DOHH2 (cell line): ENCODE measurements around the gene VEGFA.

Source experiments
- H3F3A ChIP-seq: fragments of 200-600 bp; sonication (generic), shearing (Covaris generic); 2 replicates; pipeline ENCODE4 v1.6.0; 2016; ENCODE audit warnings: antibody characterized with exemption, mild to moderate bottlenecking; ENCODE audit not compliant: control insufficient read depth, insufficient read depth
- H3K27ac ChIP-seq: fragments of 200-600 bp; sonication (generic); 2 replicates; pipeline ENCODE4 v1.5.1; 2014; ENCODE audit warnings: low read depth, mild to moderate bottlenecking, low read length, moderate library complexity
- H3K27me3 ChIP-seq: fragments of 200-600 bp; sonication (generic); 2 replicates; pipeline ENCODE4 v1.6.1; 2014; ENCODE audit warnings: mild to moderate bottlenecking, low read length, mixed read lengths; ENCODE audit not compliant: control insufficient read depth
- H3K36me3 ChIP-seq: fragments of 200-600 bp; sonication (generic); 2 replicates; pipeline ENCODE4 v1.6.1; 2014; ENCODE audit warnings: mild to moderate bottlenecking, low read length, moderate library complexity, mixed read lengths; ENCODE audit not compliant: control insufficient read depth
- H3K4me1 ChIP-seq: fragments of 200-600 bp; sonication (generic); 2 replicates; pipeline ENCODE4 v1.6.1; 2014; ENCODE audit warnings: mild to moderate bottlenecking, low read length, mixed read lengths; ENCODE audit not compliant: control insufficient read depth
- H3K4me2 ChIP-seq: fragments of 200-600 bp; sonication (generic); 2 replicates; pipeline ENCODE4 v1.6.0; 2014; ENCODE audit warnings: mild to moderate bottlenecking, low read length, moderate library complexity
- H3K4me3 ChIP-seq: fragments of 200-600 bp; sonication (generic); 2 replicates; pipeline ENCODE4 v1.5.1; 2014; ENCODE audit warnings: mild to moderate bottlenecking, low read length, mixed read lengths
- H3K79me2 ChIP-seq: fragments of 200-600 bp; sonication (generic); 2 replicates; pipeline ENCODE4 v1.6.1; 2014; ENCODE audit warnings: mild to moderate bottlenecking, low read length, mixed read lengths; ENCODE audit not compliant: control insufficient read depth
- H3K9me2 ChIP-seq: fragments of 200-600 bp; sonication (generic); replicated peaks from 2 replicates; pipeline ENCODE4 v1.6.1; 2014; ENCODE audit warnings: mild to moderate bottlenecking, low read length, mixed read lengths; ENCODE audit not compliant: control insufficient read depth
- H3K9me3 ChIP-seq: fragments of 200-600 bp; sonication (generic); 2 replicates; pipeline ENCODE4 v1.6.1; 2014; ENCODE audit warnings: antibody characterized with exemption, low read length, mixed read lengths; ENCODE audit not compliant: control insufficient read depth, insufficient read depth
- H4K20me1 ChIP-seq: fragments of 200-600 bp; sonication (generic); 2 replicates; pipeline ENCODE4 v1.6.0; 2014; ENCODE audit warnings: low read depth, mild to moderate bottlenecking, antibody characterized with exemption, low read length, moderate library complexity; ENCODE audit not compliant: control insufficient read depth, insufficient read depth
- EZH2phosphoT487 ChIP-seq: fragments of 200-600 bp; sonication (generic); IDR thresholded peaks from 2 replicates; pipeline ENCODE4 v1.6.1; 2017; ENCODE audit warnings: borderline replicate concordance, mild to moderate bottlenecking, antibody characterized with exemption, low read length, moderate library complexity, mixed read lengths
- TF ChIP-seq, protein P1 (sequence below): fragments of 200-600 bp; sonication (generic); IDR thresholded peaks from one replicate; pipeline ENCODE4 v1.5.1; 2014; ENCODE audit warnings: antibody characterized with exemption, mild to moderate bottlenecking, low read depth, low read length; ENCODE audit not compliant: poor library complexity, severe bottlenecking

VEGFA gene

GRCh38 chr6:43772681-43773049 is 2.7 kb downstream of the VEGFA start:
- H3F3A ChIP-seq, result peaks cover 2% of the 10 kb centered on the region; the same call in 1 of the 2 replicates
- H3K36me3 ChIP-seq, result peaks cover 64% of the 10 kb centered on the region
- H3K27ac ChIP-seq, result peak overlapping the region; percentile 62
- peak overlapping the region; percentile 91 for H3K4me3 ChIP-seq
- H4K20me1 ChIP-seq, result peaks cover 27% of the 10 kb centered on the region
- H3K9me2 ChIP-seq, result no peaks in the 10 kb centered on the region
- TF ChIP-seq, protein P1, sequence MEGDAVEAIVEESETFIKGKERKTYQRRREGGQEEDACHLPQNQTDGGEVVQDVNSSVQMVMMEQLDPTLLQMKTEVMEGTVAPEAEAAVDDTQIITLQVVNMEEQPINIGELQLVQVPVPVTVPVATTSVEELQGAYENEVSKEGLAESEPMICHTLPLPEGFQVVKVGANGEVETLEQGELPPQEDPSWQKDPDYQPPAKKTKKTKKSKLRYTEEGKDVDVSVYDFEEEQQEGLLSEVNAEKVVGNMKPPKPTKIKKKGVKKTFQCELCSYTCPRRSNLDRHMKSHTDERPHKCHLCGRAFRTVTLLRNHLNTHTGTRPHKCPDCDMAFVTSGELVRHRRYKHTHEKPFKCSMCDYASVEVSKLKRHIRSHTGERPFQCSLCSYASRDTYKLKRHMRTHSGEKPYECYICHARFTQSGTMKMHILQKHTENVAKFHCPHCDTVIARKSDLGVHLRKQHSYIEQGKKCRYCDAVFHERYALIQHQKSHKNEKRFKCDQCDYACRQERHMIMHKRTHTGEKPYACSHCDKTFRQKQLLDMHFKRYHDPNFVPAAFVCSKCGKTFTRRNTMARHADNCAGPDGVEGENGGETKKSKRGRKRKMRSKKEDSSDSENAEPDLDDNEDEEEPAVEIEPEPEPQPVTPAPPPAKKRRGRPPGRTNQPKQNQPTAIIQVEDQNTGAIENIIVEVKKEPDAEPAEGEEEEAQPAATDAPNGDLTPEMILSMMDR, result no peak
- TF ChIP-seq EZH2phosphoT487, result no peak
- no peaks in the 10 kb centered on the region for H3K9me3 ChIP-seq
- peaks cover 49% of the 10 kb centered on the region for H3K4me1 ChIP-seq
- peak overlapping the region; percentile 96 for H3K4me2 ChIP-seq
- peaks cover 70% of the 10 kb centered on the region for H3K79me2 ChIP-seq
- no peaks in the 10 kb centered on the region for H3K27me3 ChIP-seq

DNA sequence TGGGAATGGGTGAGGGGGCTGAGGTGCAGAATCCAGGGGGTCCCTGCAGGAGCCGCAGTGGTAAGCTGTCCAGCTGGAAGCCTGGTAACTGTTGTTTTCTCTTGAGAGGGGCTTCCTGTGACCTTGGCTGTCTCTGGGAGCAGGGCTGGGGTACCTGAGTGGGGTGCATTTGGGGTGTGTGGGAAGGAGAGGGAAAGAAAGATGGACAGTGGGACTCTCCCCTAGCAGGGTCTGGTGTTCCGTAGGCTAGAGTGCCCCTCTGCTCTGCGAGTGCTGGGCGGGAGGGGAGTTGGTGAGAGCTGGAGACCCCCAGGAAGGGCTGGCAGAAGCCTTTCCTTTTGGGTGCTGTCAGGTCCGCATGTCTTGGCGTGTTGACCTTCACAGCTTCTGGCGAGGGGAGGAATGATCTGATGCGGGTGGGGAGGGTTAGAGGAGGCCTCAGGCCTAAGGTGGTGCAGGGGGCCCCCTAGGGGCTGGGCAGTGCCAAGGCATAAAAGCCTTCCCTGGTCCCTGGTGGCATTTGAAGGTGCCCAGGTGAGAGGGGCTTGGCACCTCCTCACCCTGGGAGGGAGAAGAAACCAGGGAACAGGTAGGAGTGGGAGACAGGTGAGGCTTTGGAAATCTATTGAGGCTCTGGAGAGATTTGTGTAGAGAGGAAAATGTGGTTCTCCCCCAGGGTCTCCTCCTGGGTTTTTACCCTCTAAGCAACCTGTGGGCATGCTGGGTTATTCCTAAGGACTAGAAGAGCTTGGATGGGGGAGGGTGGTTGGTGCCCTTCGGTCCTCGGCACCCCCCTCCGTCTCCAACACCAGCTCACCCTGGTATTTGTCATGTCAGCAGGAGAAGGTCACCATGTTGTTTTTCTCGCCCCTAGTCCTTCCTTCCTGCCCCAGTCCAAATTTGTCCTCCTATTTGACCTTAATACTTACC is 3.3 kb downstream of the VEGFA start:
- Histone ChIP-seq H3F3A (peaks cover 2% of the 10 kb centered on the region; the same call in 1 of the 2 replicates), H3K9me2 (no peaks in the 10 kb centered on the region), H4K20me1 (peaks cover 27% of the 10 kb centered on the region), H3K27ac (no peak overlapping the region), H3K27me3 (no peaks in the 10 kb centered on the region), H3K4me2 (peak overlapping the region; percentile 96), H3K79me2 (peaks cover 70% of the 10 kb centered on the region), H3K9me3 (no peaks in the 10 kb centered on the region), H3K4me1 (peaks cover 49% of the 10 kb centered on the region), H3K4me3 (peak overlapping the region; percentile 91), H3K36me3 (peaks cover 71% of the 10 kb centered on the region)
- TF ChIP-seq EZH2phosphoT487, result no peak
- TF ChIP-seq, protein P1, result peak; percentile 95

DNA sequence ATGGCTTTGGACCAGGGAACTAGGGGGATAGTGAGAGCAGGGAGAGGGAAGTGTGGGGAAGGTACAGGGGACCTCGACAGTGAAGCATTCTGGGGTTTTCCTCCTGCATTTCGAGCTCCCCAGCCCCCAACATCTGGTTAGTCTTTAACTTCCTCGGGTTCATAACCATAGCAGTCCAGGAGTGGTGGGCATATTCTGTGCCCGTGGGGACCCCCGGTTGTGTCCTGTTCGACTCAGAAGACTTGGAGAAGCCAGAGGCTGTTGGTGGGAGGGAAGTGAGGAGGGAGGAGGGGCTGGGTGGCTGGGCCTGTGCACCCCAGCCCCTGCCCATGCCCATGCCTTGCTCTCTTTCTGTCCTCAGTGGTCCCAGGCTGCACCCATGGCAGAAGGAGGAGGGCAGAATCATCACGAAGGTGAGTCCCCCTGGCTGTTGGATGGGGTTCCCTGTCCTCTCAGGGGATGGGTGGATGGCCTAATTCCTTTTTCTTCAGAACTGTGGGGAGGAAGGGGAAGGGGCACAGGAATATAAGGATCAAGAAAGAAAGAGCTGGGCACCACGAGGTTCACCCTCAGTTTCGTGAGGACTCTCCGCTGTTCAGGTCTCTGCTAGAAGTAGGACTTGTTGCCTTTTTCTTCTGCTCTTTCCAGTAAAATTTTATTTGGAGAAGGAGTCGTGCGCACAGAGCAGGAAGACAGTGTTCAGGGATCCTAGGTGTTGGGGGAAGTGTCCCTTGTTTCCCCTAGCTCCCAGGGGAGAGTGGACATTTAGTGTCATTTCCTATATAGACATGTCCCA is 4.2 kb downstream of the VEGFA start:
- H4K20me1 ChIP-seq, result peaks cover 32% of the 10 kb centered on the region
- TF ChIP-seq, protein P1, result no peak
- TF ChIP-seq EZH2phosphoT487, result no peak
- no peaks in the 10 kb centered on the region for H3K9me3 ChIP-seq
- H3K4me3 ChIP-seq, result peak overlapping the region; percentile 91
- no peak overlapping the region for H3K27ac ChIP-seq
- no peaks in the 10 kb centered on the region for H3K27me3 ChIP-seq
- peaks cover 2% of the 10 kb centered on the region; the same call in 1 of the 2 replicates for H3F3A ChIP-seq
- no peaks in the 10 kb centered on the region for H3K9me2 ChIP-seq
- H3K79me2 ChIP-seq, result peaks cover 70% of the 10 kb centered on the region
- peaks cover 49% of the 10 kb centered on the region for H3K4me1 ChIP-seq
- H3K4me2 ChIP-seq, result peak overlapping the region; percentile 96
- peaks cover 79% of the 10 kb centered on the region for H3K36me3 ChIP-seq
